ENCODE measurements around the gene MAST4.
A peak's percentile ranks its signal among the peaks of the same experiment; 100 is the strongest.
"Not testable (repeated sequence)": the region's sequence is repeated elsewhere in the genome, so short reads cannot be mapped to it uniquely, and the experiment has no call there.

The MAST4 gene

GRCh38 chr5:66742896-66743247 lies 146.7 kb downstream of the MAST4 start:
- DNase-seq, result no peak

- no peak for DNase-seq
Measured at GRCh38 chr5:66743344-66743743, 147.2 kb downstream of the MAST4 start.

- DNase-seq, result no peak
Measured at GRCh38 chr5:66744040-66744439, 147.8 kb downstream of the MAST4 start.

GRCh38 chr5:66745297-66745696 lies 149.1 kb downstream of the MAST4 start:
- no peak for DNase-seq

- DNase-seq, result no peak
Measured at GRCh38 chr5:66747607-66748006, 151.4 kb downstream of the MAST4 start.

GRCh38 chr5:66752668-66753067 lies 156.5 kb downstream of the MAST4 start:
- not testable (repeated sequence) for DNase-seq

- peak in 14 of 51 donors; percentile 2 to 38 (median 8) for DNase-seq
Measured at GRCh38 chr5:66757219-66757833, 161.1 kb downstream of the MAST4 start.

- no peak for DNase-seq
Measured at GRCh38 chr5:66757834-66758371, 161.7 kb downstream of the MAST4 start.

GRCh38 chr5:66769030-66769733 lies 173.0 kb downstream of the MAST4 start:
- DNase-seq, result no peak

GRCh38 chr5:66769839-66770617 lies 173.8 kb downstream of the MAST4 start:
- DNase-seq, result peak in 15 of 51 donors; percentile 1 to 38 (median 7)

GRCh38 chr5:66777868-66778267 lies 181.7 kb downstream of the MAST4 start:
- no peak for DNase-seq

GRCh38 chr5:66779528-66779927 lies 183.3 kb downstream of the MAST4 start:
- DNase-seq, result no peak

- DNase-seq, result no peak
Measured at GRCh38 chr5:66788556-66788955, 192.4 kb downstream of the MAST4 start.

- no peak for DNase-seq
Measured at GRCh38 chr5:66789434-66789833, 193.2 kb downstream of the MAST4 start.

GRCh38 chr5:66793049-66793448 lies 196.9 kb downstream of the MAST4 start:
- DNase-seq, result no peak

- DNase-seq, result no peak
Measured at GRCh38 chr5:66795682-66796081, 199.5 kb downstream of the MAST4 start.

GRCh38 chr5:66796305-66797292 lies 200.4 kb downstream of the MAST4 start:
- peak in 1 of 51 donors; percentile 3 for DNase-seq

GRCh38 chr5:66802941-66803340 lies 206.7 kb downstream of the MAST4 start:
- DNase-seq, result no peak

- DNase-seq, result no peak
Measured at GRCh38 chr5:66805514-66806430, 209.6 kb downstream of the MAST4 start.

- DNase-seq, result peak in 21 of 51 donors; percentile 2 to 53 (median 27)
Measured at GRCh38 chr5:66807743-66808142, 211.6 kb downstream of the MAST4 start.

Data from hypothalamus (tissue), 51 donors.